Lung (tissue), 12 donors: ENCODE results near the gene MPHOSPH9. TPM values are rescaled to one million over a fixed set of nuclear protein-coding genes. Genes with fewer than 3 reads are reported as not detected.
"Not testable (repeated sequence)": the region's sequence is repeated elsewhere in the genome, so short reads cannot be mapped to it uniquely, and the experiment has no call there.

Source experiments
- ATAC-seq: fragments of 200-7000 bp; cut with Tn5 transposase; one replicate; pipeline ENCODE4 v1.9.1; 2020; ENCODE audit warnings: moderate number of reproducible peaks; ENCODE audit not compliant: insufficient read depth, low FRiP score
- DNase-seq, 3 donors: peaks; one replicate each; pipeline ENCODE4 v3.0.0-alpha.2; 2013 to 2017
- H3K27ac ChIP-seq, 2 donors: one replicate each; pipeline ENCODE4 v1.5.1; 2013; ENCODE audit warnings: mild to moderate bottlenecking in 2 of 2, moderate library complexity in 2 of 2, control low read depth in 1 of 2, inconsistent platforms in 1 of 2, low read depth in 1 of 2, low read length in 1 of 2
- H3K27me3 ChIP-seq, 3 donors: one replicate each; pipeline ENCODE4 v1.5.1; 2013; ENCODE audit warnings: low read length in 2 of 3; ENCODE audit not compliant: control insufficient read depth in 3 of 3, insufficient read depth in 3 of 3
- H3K36me3 ChIP-seq, 4 donors: one replicate each; pipeline ENCODE4 v1.5.1; 2013; ENCODE audit warnings: low read length in 4 of 4, mild to moderate bottlenecking in 1 of 4, moderate library complexity in 1 of 4; ENCODE audit not compliant: control insufficient read depth in 4 of 4, insufficient read depth in 4 of 4
- H3K4me1 ChIP-seq, 5 donors: one replicate each; pipeline ENCODE4 v1.5.1; 2013; ENCODE audit warnings: low read length in 5 of 5, mild to moderate bottlenecking in 2 of 5, moderate library complexity in 1 of 5; ENCODE audit not compliant: control insufficient read depth in 5 of 5, insufficient read depth in 5 of 5
- H3K4me3 ChIP-seq: one replicate; pipeline ENCODE4 v1.5.1; 2013; ENCODE audit warnings: mild to moderate bottlenecking, control low read depth, moderate library complexity
- H3K9ac ChIP-seq, 2 donors: one replicate each; pipeline ENCODE4 v1.5.1; 2013; ENCODE audit warnings: low read length in 2 of 2, control low read depth in 1 of 2; ENCODE audit not compliant: insufficient read depth in 1 of 2
- H3K9me3 ChIP-seq, 4 donors: one replicate each; pipeline ENCODE4 v1.5.1; 2013; ENCODE audit warnings: low read length in 3 of 4, mild to moderate bottlenecking in 1 of 4, moderate library complexity in 1 of 4; ENCODE audit not compliant: control insufficient read depth in 4 of 4, insufficient read depth in 3 of 4
- WGBS, 2 donors: extraction: QIAGEN DNeasy Blood & Tissue Kit; methylation state at CpG; one replicate each; pipeline ENCODE4 v1.1.7; 2013; 5-methylcytosine and 5-hydroxymethylcytosine counted together
- polyA plus RNA-seq, 2 donors: library from polyadenylated mRNA; stranded (reverse); fragments of 200-250 nt; gene quantifications; one replicate each; pipeline ENCODE4 v1.2.1, GENCODE V29; 2013
- total RNA-seq, 2 donors: library from RNA; depleted of rRNA in 1 of 2; stranded (reverse); fragments of >200 nt in 1 of 2; gene quantifications; one replicate each; pipeline ENCODE4 v1.2.1, GENCODE V29; 2014 to 2021
- TF ChIP-seq, protein P1 (sequence below): IDR thresholded peaks from 2 replicates; pipeline ENCODE4 v1.5.1; 2012; ENCODE audit warnings: mild to moderate bottlenecking; ENCODE audit errors: control extremely low read depth, extremely low read depth
- donor health status: control.
- donor health status: control.
- donor health status: Bipolar disorder and iron deficiency.
- donor health status: healthy.
- donor health status: DM: yes; HTN: yes; CAD: no.

The MPHOSPH9 gene
- total and polyA plus RNA-seq, 4 donors, result 5.0 to 56.9 (median 12.4) TPM

GRCh38 chr12:123254853-123255446 lies 22.0 kb upstream of the MPHOSPH9 start:
- H3K4me1 ChIP-seq, result peaks cover 0 to 5% (median 2%) of the 10 kb centered on the region in 5 donors
- no peak for DNase-seq
- TF ChIP-seq, protein P1, sequence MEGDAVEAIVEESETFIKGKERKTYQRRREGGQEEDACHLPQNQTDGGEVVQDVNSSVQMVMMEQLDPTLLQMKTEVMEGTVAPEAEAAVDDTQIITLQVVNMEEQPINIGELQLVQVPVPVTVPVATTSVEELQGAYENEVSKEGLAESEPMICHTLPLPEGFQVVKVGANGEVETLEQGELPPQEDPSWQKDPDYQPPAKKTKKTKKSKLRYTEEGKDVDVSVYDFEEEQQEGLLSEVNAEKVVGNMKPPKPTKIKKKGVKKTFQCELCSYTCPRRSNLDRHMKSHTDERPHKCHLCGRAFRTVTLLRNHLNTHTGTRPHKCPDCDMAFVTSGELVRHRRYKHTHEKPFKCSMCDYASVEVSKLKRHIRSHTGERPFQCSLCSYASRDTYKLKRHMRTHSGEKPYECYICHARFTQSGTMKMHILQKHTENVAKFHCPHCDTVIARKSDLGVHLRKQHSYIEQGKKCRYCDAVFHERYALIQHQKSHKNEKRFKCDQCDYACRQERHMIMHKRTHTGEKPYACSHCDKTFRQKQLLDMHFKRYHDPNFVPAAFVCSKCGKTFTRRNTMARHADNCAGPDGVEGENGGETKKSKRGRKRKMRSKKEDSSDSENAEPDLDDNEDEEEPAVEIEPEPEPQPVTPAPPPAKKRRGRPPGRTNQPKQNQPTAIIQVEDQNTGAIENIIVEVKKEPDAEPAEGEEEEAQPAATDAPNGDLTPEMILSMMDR, result no peak
- no peak overlapping the region for H3K27ac ChIP-seq
- H3K4me3 ChIP-seq, result no peak overlapping the region
- H3K36me3 ChIP-seq, result peaks cover 14 to 34% (median 21%) of the 10 kb centered on the region in 4 donors
- no peaks in the 10 kb centered on the region for H3K27me3 ChIP-seq
- no peak for ATAC-seq
- H3K9me3 ChIP-seq, result no peaks in the 10 kb centered on the region
- no peak overlapping the region for H3K9ac ChIP-seq
- 87 to 89% methylated on average over 5 of the region's 5 CpGs for WGBS, 2 donors

DNA sequence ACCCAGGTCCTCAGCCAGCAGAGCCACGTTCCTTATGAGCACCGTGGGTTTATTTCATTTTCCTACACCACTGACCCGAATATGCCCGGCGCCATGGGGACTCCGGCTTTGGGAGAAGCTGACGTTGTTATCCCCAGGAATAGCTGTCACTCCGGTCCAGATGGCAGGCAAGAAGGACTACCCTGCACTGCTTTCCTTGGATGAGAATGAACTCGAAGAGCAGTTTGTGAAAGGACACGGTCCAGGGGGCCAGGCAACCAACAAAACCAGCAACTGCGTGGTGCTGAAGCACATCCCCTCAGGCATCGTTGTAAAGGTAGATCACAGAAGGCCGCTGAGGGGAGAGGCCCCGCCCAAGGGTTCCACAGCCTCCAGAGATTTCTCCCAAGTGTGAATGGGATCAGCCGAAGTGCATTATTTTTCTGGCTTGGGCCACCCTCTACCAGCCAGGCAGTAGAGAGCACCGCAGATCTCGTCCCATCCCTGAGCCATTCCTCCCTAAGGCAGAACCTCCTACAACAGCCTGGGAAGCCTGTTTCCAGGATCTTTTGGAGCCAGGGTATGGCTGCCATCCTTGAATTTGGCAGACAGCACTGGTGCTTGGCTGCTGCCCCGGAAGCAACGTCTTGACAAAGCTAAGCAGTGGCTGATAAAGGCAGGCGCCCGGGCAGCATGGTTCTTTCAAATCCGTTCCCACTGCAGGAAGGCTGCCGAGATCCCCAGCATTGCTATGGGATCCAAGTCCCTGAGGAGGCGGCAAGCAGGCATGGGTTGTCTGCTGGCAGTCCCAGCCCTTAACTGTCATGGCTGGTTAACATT lies 20.9 kb upstream of the MPHOSPH9 start:
- WGBS, 2 donors, result 87 to 93% methylated on average over 24 of the region's 24 CpGs
- TF ChIP-seq, protein P1, result no peak
- Histone ChIP-seq H3K27me3 (no peaks in the 10 kb centered on the region), H3K4me1 (peaks cover 0 to 5% (median 2%) of the 10 kb centered on the region in 5 donors), H3K9ac (no peak overlapping the region), H3K4me3 (no peak overlapping the region), H3K9me3 (no peaks in the 10 kb centered on the region), H3K27ac (no peak overlapping the region), H3K36me3 (peaks cover 5 to 30% (median 24%) of the 10 kb centered on the region in 4 donors)
- ATAC-seq (no peak), DNase-seq (no peak)

DNA sequence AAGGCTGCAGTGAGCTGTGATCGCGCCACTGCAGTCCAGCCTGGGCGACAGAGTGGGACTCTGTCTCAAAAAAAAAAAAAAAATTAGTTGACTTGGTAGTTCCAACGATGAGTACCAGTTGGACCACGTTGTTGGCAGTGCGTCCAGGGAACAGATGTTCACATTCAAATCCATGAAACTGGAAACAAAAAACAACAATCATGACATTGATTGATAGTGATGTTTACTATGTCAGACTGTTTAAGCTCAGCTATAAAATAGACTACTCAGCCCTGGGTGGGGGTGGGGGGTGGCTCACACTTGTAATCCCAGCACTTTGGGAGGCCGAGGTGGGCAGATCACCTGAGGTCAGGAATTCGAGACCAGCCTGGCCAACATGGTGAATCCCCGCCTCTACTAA lies 19.4 kb upstream of the MPHOSPH9 start:
- not testable (repeated sequence) for H3K9ac ChIP-seq, H3K4me1 ChIP-seq, ATAC-seq, H3K9me3 ChIP-seq, H3K27ac ChIP-seq, H3K27me3 ChIP-seq, H3K4me3 ChIP-seq
- WGBS, 2 donors, result 73 to 77% methylated on average over 9 of the region's 9 CpGs
- peaks cover 5 to 31% (median 20%) of the 10 kb centered on the region in 4 donors for H3K36me3 ChIP-seq
- DNase-seq, result peak in 1 of 3 donors; percentile 54

DNA sequence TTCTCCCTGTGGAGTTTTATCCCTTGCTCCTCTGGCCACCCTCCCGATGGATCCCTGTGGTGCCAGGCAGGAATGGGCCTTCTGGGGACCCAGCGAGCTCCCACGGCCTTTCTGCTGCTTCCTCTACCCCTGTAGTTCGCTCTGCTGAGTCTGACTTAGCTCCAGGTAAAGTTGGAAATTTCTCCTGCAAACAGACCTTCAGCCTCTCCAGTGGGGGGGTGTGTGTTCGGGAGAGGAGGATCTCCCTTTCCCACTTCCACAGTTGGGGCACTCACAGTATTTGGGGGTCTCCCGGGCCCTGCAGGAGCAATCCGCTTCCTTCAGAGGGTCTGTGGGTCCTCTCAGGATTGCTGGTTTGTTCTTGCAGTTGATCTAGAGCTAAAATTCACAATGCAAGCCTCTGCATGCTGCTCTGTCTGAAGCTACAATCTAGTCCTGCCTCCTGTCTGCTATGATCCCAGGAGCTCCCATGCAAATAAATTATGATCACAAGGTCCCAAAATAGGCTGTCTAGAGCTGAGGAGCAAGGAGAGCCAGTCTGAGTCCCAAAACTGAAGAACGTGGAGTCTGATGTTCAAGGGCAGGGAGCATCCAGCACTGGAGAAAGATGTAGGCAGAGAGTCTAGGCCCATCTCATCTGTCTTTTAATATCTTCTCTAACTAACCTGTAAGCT lies 18.6 kb upstream of the MPHOSPH9 start:
- DNase-seq (no peak), ATAC-seq (no peak)
- Histone ChIP-seq H3K36me3 (peaks cover 5 to 27% (median 20%) of the 10 kb centered on the region in 4 donors), H3K9ac (no peak overlapping the region), H3K27ac (peak overlapping the region in 1 of 2 donors; percentile 87), H3K27me3 (no peaks in the 10 kb centered on the region), H3K4me1 (peaks cover 0 to 5% (median 2%) of the 10 kb centered on the region in 5 donors), H3K4me3 (no peak overlapping the region), H3K9me3 (peaks cover 0 to 3% (median 0%) of the 10 kb centered on the region in 4 donors)
- WGBS, 2 donors, result 92 to 93% methylated on average over 8 of the region's 8 CpGs
- TF ChIP-seq, protein P1, result no peak
